NCI-H69 (cell line): ENCODE measurements around the gene CREB3.

Experiments used
- DNase-seq: peaks from one replicate; lab custom pipeline; 2025; lab: John Stamatoyannopoulos, UW

CREB3 gene

GRCh38 chr9:35781066-35781465 lies 48.6 kb downstream of the CREB3 start:
- peak; percentile 16 for DNase-seq

- no peak for DNase-seq
These were observed 51.0 kb downstream of the CREB3 start for GRCh38 chr9:35783418-35783817.
